GM20431 (cell line): Measurements from ENCODE around the gene ANKRD35.
"Not testable (repeated sequence)": the region's sequence is repeated elsewhere in the genome, so short reads cannot be mapped to it uniquely, and the experiment has no call there.

ENCODE experiments used
- in situ Hi-C: fragments of 300-500 bp; cut with MseI, MboI; formaldehyde crosslinking; loops from one replicate; pipeline ENCODE4 v1.15.0; 2020; ENCODE audit warnings: low sequenced_read_pairs; ENCODE audit not compliant: unreplicated experiment

ANKRD35 gene

DNA sequence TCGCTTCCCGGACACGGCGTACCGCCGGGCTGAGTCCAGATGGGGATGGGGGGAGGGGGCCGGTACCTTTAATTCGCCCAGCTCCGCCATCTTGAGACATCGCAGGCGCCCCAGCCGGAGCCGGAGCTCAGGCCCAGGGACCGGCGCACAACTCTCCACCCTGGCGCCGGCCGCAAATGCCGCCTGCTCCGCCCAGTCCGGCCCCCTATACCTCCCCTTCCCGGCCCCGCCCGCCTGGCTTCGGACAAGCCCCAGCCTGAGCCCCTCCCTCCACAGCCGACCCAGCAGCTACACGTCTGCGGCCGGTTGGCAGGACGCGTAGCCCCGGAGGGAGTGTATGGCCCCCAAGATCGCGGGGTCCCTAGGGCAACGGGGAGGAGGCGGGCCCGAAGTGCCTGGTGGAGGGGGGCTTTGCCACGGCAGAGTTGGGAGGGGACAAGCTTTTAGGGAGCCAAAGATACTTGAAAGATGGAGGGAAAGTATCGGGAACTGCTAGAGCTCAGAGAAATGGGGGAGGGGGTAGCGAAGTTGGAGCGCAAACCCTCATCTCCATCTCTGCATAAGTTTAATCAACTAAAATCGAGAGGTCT lies 26.7 kb downstream of the ANKRD35 start, which contains the start of gene PIAS3:
PIAS3 (minus strand) TSS at position 181 of the 590 bp plus-strand sequence; CDS start at position 90, 91 bp downstream.
- in situ Hi-C loops: loop anchor here (10.0 kb wide), 1 partner anchor 156 kb away; no protein-coding TSS in a partner anchor

GRCh38 chr1:145858238-145858900 lies 27.3 kb downstream of the ANKRD35 start:
- in situ Hi-C loops: loop anchor here (10.0 kb wide), 1 partner anchor 156 kb away; no protein-coding TSS in a partner anchor

DNA sequence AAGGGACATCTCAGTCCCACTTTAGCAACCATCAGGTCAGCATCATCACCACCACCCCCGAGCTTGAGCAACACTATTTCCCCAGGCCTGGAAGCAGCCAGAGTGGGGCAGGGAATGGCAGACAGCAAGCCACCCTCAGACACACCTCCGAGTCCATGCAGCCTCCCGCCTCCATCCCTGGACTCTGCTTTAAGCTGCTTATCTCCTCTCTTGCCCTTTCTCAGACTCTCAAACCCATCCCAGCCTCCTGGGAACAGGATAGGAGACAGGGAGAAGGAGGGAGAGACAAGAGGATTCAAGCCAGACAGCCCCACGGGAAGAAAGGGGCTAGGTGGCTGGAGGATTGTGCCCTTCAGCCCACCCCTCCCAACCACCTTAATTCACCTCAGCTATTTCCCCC lies 28.5 kb downstream of the ANKRD35 start:
- in situ Hi-C loops: loop anchor here (10.0 kb wide), 1 partner anchor 158 kb away; no protein-coding TSS in a partner anchor

- in situ Hi-C loops: loop anchor here (10.0 kb wide), 1 partner anchor 159 kb away; no protein-coding TSS in a partner anchor
Measured at GRCh38 chr1:145855426-145855948, 30.2 kb downstream of the ANKRD35 start.

DNA sequence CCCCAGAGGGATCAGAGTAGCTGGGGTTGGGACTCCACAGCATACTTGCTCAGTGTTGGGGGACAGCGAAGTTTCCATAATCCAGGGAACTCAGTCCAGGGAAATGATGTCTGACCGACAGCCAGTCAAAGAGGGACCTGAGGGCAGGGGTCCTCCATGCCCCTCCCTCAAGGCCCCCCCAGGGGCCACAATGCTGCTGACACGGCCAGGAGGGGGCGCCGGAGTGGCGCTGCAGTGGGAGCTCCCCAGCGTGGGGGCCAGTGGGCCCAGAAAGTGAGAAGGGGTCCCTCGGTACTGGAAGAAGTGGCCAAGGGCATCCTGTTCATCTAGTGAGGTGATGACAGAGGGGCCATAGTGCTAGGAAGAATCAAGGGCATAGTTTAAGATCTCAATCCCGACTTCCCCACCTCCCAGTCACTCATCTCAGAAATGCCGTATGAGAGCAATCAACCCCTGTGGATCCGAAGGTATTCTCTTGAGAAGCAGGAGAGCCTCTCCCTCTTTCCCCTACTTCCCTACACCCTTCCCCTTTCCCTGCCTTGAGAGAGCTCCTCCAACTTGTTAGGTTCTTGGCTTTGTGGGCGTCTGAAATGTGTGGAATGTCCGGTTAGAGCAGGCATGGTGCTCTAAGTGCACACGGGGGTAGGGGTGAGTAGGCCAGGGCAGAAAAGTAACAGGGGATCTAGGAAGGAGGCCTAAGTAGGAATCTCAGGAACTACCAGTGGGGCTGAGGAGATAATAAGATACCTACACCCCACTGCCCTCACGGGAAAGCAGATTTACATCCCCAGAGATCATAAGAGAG lies 36.1 kb downstream of the ANKRD35 start:
- in situ Hi-C loops: loop anchor here (10.0 kb wide), 1 partner anchor 165 kb away; no protein-coding TSS in a partner anchor

- in situ Hi-C loops: no loop called here
Measured at GRCh38 chr1:145847827-145848226, 37.8 kb downstream of the ANKRD35 start.

GRCh38 chr1:145846201-145846612 lies 39.5 kb downstream of the ANKRD35 start:
- in situ Hi-C loops: no loop called here

DNA sequence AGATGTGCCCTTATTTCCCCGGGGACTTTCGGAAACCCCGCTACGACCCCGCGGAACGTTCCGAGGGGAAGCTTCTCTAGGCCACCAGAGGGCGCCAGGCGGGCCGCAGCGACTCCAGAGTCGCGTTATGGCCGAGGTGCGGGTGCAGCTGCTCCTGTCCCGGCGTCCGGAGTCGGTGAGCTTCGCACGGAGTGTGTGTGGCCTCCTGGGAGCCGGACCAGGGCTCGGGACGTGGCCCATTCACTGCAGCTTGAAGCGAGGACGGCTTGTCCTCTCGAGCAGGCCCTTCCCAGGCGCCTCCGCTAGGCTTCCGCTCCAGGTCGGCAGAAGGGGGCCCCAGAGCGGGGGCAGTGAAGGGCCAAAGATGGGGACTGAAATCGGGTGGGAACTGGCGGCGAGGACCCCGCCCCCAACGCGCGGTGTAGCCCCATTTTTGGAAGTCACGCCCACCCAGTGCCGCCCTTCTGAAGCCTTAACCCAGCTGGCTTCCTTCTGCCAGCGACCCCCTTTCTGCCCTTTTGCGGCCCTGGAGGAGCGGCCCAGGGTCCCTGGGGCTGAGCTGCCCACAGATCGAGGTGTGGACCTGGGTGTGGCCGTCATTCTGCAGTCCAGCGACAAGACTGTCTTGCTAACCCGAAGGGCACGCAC lies 40.0 kb downstream of the ANKRD35 start, which contains the start of gene NUDT17:
NUDT17 (plus strand) TSS at position 117 of the 648 bp plus-strand sequence; CDS start at position 128, 11 bp downstream.
- in situ Hi-C loops: no loop called here

DNA sequence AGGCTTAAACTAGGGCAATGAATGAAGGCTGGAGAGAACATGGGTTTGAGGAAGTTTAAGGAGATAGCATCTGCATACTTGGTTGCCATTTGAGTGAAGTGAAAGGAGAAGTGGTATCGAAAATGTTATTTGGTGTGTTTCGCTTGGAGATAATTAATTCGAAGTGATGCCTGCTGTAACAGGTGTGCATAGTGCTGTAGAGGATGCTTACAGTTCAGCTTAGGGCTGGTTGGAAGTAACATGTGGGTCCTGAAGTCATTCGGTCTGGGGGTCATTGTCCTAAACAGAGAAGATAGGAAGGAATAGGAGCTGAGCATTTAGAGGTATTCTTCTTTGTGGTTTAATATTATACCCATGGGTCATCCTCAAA lies 40.5 kb downstream of the ANKRD35 start:
- in situ Hi-C loops: no loop called here

- in situ Hi-C loops: no loop called here
Measured at GRCh38 chr1:145843031-145843430, 42.6 kb downstream of the ANKRD35 start.

DNA sequence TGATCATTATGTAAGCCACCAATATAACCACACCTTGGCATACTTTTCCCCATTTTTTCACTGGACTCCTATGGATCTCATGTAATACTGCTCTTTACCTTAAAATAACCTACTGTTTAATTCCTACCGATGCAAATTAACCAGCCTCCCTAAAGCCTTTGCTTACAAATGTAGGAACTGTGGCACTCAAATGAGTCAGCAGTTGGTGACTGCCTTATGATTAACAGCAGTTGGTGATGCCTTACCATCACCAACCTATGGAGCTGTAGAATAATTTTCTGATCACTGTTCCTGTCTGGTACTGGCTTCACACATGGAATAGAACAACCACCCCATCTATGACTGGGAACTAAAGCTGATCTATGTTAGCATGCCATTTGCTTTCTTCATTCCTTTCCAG lies 48.0 kb downstream of the ANKRD35 start:
- in situ Hi-C loops: no loop called here

- in situ Hi-C loops: not testable (repeated sequence)
Measured at GRCh38 chr1:145830810-145831209, 54.9 kb downstream of the ANKRD35 start.

- in situ Hi-C loops: no loop called here
Measured at GRCh38 chr1:145828367-145829026, 57.2 kb downstream of the ANKRD35 start.

- in situ Hi-C loops: no loop called here
Measured at GRCh38 chr1:145827966-145828365, 57.7 kb downstream of the ANKRD35 start.

DNA sequence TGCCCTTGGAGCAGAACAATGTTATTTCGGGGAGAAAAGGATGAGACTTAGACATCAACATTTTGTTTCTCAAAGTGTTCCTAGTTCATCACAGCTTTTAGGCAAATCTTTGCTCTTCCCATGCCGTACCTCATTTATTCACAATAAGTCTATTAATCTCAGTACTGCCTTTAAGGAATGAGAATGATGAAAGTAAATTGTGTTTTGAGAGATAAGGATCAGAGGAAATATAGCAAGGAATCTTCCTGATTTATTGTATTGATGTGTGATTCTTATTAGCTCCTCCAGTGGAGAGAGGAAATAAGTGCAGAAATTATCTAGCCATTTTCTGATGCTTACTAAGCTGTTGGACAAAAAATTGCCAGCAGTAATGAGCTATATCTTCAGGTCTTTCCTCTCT lies 59.6 kb downstream of the ANKRD35 start:
- in situ Hi-C loops: no loop called here

- in situ Hi-C loops: no loop called here
Measured at GRCh38 chr1:145824499-145824842, 61.2 kb downstream of the ANKRD35 start.

- in situ Hi-C loops: no loop called here
Measured at GRCh38 chr1:145823565-145824498, 61.8 kb downstream of the ANKRD35 start, which contains the start of the genes POLR3C and RNF115. Gene POLR3C (plus strand): TSS chr1:145824200. CDS start chr1:145825777, 1,577 bp downstream. Gene RNF115 (minus strand): TSS chr1:145824095. CDS start chr1:145823873, 222 bp downstream.

DNA sequence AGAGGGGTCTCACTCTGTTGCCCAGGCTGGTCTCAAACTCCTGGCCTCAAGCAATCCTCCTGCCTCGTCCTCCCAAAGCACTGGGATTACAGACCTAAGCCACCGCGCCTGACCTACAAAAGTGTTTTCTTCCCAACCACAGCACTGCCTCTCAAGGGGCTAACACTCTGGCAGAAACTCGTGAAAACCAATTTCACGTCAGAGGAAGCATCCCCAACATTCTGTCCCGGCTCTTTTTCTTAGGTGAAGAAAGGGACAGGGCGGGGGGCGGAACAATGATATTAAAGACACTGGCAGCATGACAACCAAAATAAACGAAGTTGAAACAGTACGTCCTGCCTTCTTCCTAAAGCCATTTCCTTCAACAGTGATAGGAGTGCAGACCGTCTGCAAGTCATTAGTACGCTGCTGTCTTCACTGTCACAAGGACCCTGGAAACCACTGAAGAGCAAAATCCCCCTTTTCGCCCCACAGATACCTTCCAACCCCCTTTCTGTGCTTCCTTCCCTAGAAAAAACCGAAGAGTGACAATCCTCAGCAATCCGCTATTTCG lies 62.8 kb downstream of the ANKRD35 start:
- in situ Hi-C loops: not testable (repeated sequence)
